Breast epithelium (tissue), 4 donors: ENCODE results near the gene MRPL44. TPM values are rescaled to one million over a fixed set of nuclear protein-coding genes. Genes with fewer than 3 reads are reported as not detected.

Experiments used
- DNase-seq, 2 donors: peaks; one replicate each; pipeline ENCODE4 v3.0.0-alpha.2; 2019; ENCODE audit warnings: low spot score in 2 of 2
- H3K27ac ChIP-seq, 2 donors: fragments of 200-600 bp; sonication (generic) in 1 of 2; one replicate each; pipeline ENCODE4 v1.5.1; 2016 to 2019; ENCODE audit warnings: mild to moderate bottlenecking in 1 of 2
- H3K27me3 ChIP-seq, 2 donors: fragments of 200-600 bp; sonication (generic) in 1 of 2; one replicate each; pipeline versions ENCODE4 v1.5.1 to v1.6.0; 2017 to 2019; ENCODE audit warnings: control low read depth in 1 of 2, mild to moderate bottlenecking in 1 of 2
- H3K36me3 ChIP-seq: fragments of 200-600 bp; one replicate; pipeline ENCODE4 v1.5.1; 2019
- H3K4me1 ChIP-seq, 2 donors: fragments of 200-600 bp; sonication (generic); one replicate each; pipeline ENCODE4 v1.5.1; 2016 to 2019; ENCODE audit warnings: control low read depth in 1 of 2
- H3K4me3 ChIP-seq, 3 donors: fragments of 200-600 bp; sonication (generic); 1 replicate in 2 of 3; 2 replicates in 1 of 3; pipeline ENCODE4 v1.5.1; 2016 to 2019; ENCODE audit warnings: mild to moderate bottlenecking in 3 of 3, moderate library complexity in 2 of 3
- H3K9me3 ChIP-seq, 2 donors: fragments of 200-600 bp; sonication (generic) in 1 of 2; one replicate each; pipeline ENCODE4 v1.5.1; 2016 to 2019; ENCODE audit warnings: control low read depth in 1 of 2
- CTCF ChIP-seq, 3 donors: fragments of 450-650 bp; IDR thresholded peaks; one replicate each; pipeline ENCODE4 v1.5.1; 2016 to 2017; ENCODE audit warnings: antibody characterized with exemption in 3 of 3, mild to moderate bottlenecking in 3 of 3, moderate library complexity in 3 of 3
- POLR2A ChIP-seq: fragments of 450-650 bp; IDR thresholded peaks from one replicate; pipeline ENCODE4 v1.6.1; 2016; ENCODE audit warnings: antibody characterized with exemption, mild to moderate bottlenecking, moderate library complexity
- POLR2AphosphoS5 ChIP-seq, 3 donors: sonication (generic); formaldehyde crosslinking; IDR thresholded peaks; one replicate each; pipeline ENCODE4 v1.6.1; 2017; ENCODE audit warnings: antibody characterized with exemption in 3 of 3
- intact Hi-C: fragments of 100-400 bp; cut with DNase I; formaldehyde crosslinking; loops from one replicate; pipeline ENCODE4 v1.15.1; 2023; ENCODE audit warnings: low total_unique reads
- total RNA-seq, 3 donors: library from RNA; depleted of rRNA; stranded (reverse); fragments of >200 nt; gene quantifications; one replicate each; pipeline ENCODE4 v1.1.0, GENCODE V29; 2016

MRPL44 gene
- total RNA-seq, 3 donors from 2014 or later: 22.4 to 27.4 (median 24.3) TPM

- TF ChIP-seq POLR2A (no peak), CTCF (IDR thresholded peaks at IDR 0.05) (no peak), POLR2AphosphoS5 (IDR thresholded peaks at IDR 0.05) (no peak)
- intact Hi-C loops: loop anchor here (10.0 kb wide), 1 partner anchor 293 kb away; no protein-coding TSS in a partner anchor
- Histone ChIP-seq H3K4me1 (no peaks in the 10 kb centered on the region), H3K36me3 (no peaks in the 10 kb centered on the region), H3K4me3 (no peak overlapping the region), H3K27ac (no peak overlapping the region), H3K9me3 (no peaks in the 10 kb centered on the region), H3K27me3 (no peaks in the 10 kb centered on the region)
- no peak for DNase-seq
Measured at GRCh38 chr2:223991611-223992010, 34.3 kb downstream of the MRPL44 start.

GRCh38 chr2:223993634-223994232 lies 36.5 kb downstream of the MRPL44 start:
- peak; percentile 72 to 86 (median 74) for TF ChIP-seq CTCF (IDR thresholded peaks at IDR 0.05)
- TF ChIP-seq POLR2A: no peak
- no peak for TF ChIP-seq POLR2AphosphoS5 (IDR thresholded peaks at IDR 0.05)
- H3K27me3 ChIP-seq: no peaks in the 10 kb centered on the region
- no peaks in the 10 kb centered on the region for H3K4me1 ChIP-seq
- H3K9me3 ChIP-seq: no peaks in the 10 kb centered on the region
- no peak overlapping the region for H3K27ac ChIP-seq
- no peak overlapping the region for H3K4me3 ChIP-seq
- intact Hi-C loops: loop anchor here (10.0 kb wide), 1 partner anchor 291 kb away; no protein-coding TSS in a partner anchor
- peak in 1 of 2 donors; percentile 33 for DNase-seq
- H3K36me3 ChIP-seq: no peaks in the 10 kb centered on the region

- H3K27ac ChIP-seq: no peak overlapping the region
- H3K4me1 ChIP-seq: no peaks in the 10 kb centered on the region
- no peaks in the 10 kb centered on the region for H3K9me3 ChIP-seq
- no peak for TF ChIP-seq POLR2AphosphoS5 (IDR thresholded peaks at IDR 0.05)
- DNase-seq: no peak
- no peaks in the 10 kb centered on the region for H3K36me3 ChIP-seq
- H3K27me3 ChIP-seq: no peaks in the 10 kb centered on the region
- H3K4me3 ChIP-seq: no peak overlapping the region
- intact Hi-C loops: loop anchor here (10.0 kb wide), 1 partner anchor 290 kb away; no protein-coding TSS in a partner anchor
Measured at GRCh38 chr2:223994562-223995162, 37.4 kb downstream of the MRPL44 start.

- no peaks in the 10 kb centered on the region for H3K36me3 ChIP-seq
- no peaks in the 10 kb centered on the region for H3K27me3 ChIP-seq
- no peak for TF ChIP-seq POLR2A
- no peak for TF ChIP-seq CTCF (IDR thresholded peaks at IDR 0.05)
- TF ChIP-seq POLR2AphosphoS5 (IDR thresholded peaks at IDR 0.05): no peak
- no peak for DNase-seq
- H3K4me1 ChIP-seq: no peaks in the 10 kb centered on the region
- H3K9me3 ChIP-seq: no peaks in the 10 kb centered on the region
- no peak overlapping the region for H3K27ac ChIP-seq
- intact Hi-C loops: loop anchor here (10.0 kb wide), 1 partner anchor 289 kb away; no protein-coding TSS in a partner anchor
- no peak overlapping the region for H3K4me3 ChIP-seq
Measured at GRCh38 chr2:223995569-223995968, 38.3 kb downstream of the MRPL44 start.

- no peak overlapping the region for H3K27ac ChIP-seq
- no peak overlapping the region for H3K4me3 ChIP-seq
- intact Hi-C loops: loop anchor here (10.0 kb wide), 1 partner anchor 288 kb away; no protein-coding TSS in a partner anchor
- H3K9me3 ChIP-seq: no peaks in the 10 kb centered on the region
- TF ChIP-seq POLR2A (no peak), CTCF (IDR thresholded peaks at IDR 0.05) (no peak), POLR2AphosphoS5 (IDR thresholded peaks at IDR 0.05) (no peak)
- no peaks in the 10 kb centered on the region for H3K27me3 ChIP-seq
- no peaks in the 10 kb centered on the region for H3K4me1 ChIP-seq
- no peak for DNase-seq
- H3K36me3 ChIP-seq: no peaks in the 10 kb centered on the region
Measured at GRCh38 chr2:223996391-223996790, 39.1 kb downstream of the MRPL44 start.
